Measurements from ENCODE around the gene LHFPL3.
A peak's percentile ranks its signal among the peaks of the same experiment; 100 is the strongest.

Gene LHFPL3

DNA sequence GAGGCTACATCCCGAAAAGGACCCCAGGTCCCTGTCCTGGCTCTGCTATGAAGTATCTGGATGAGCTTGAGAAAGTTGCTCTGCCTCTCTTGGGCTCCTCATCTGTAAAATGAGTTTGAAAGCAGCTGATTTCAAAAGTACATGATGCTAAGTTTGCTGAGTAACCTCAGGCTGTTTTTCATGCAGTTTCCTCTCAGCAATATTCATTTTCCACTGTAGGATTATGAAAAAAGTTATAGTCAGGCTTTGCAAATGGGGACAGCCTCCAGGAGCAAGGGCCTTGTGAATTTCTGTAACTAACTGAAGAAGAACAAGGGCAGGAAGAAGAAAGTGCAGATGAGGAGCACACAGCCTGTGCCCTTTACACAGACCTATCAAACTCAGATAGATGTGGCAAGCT is 518.3 kb downstream of the LHFPL3 start:
- no peak for DNase-seq (ENCODE audit: low read depth)

DNA sequence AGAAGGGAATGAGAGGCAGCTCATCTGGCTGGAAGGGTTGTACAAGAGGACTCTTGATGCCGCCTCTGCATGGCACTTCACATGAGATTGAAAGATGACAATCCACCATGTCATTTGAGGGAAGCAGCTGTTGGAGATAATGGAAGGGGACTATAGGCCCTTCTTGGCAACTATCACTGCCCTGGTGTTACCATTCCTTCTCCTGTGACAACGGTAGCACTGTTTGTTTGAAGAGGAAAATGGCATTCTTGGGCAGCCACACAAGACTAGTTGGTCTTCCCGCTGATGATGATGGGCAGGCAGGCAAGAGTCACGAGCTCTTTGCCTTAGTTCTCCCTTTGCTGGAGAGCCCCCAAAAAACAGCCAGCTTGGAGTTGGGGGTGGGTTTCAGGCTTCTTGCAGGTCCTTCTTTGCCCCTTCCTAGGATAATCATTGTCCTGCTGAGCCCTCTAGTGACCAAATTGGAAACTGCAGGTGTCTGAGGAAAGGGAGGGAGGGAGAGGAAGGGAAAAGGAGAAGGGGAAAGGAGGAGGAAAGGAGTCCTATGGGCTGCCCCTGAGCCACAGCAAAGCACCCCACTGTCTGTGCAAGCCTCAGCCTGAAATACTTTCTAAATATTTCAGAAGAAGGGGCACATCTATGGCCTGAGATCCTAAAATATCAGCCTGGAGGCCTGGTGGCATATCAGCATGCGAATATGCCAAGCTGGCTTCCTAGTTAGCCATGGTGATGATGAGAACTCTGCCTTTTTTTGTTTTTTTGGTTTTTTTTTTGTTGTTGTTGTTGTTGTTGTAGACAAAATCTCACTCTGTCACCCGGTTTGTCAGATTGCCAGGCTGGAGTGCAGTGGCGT is 520.0 kb downstream of the LHFPL3 start:
- peak; percentile 4 for DNase-seq (ENCODE audit: low read depth)

GRCh38 chr7:104850374-104850773 is 522.0 kb downstream of the LHFPL3 start:
- no peak for DNase-seq (ENCODE audit: low read depth)

- DNase-seq (ENCODE audit: low read depth): no peak
Observed at GRCh38 chr7:104851268-104851667, 522.9 kb downstream of the LHFPL3 start.

GRCh38 chr7:104852386-104852785 is 524.0 kb downstream of the LHFPL3 start:
- DNase-seq (ENCODE audit: low read depth): no peak

DNA sequence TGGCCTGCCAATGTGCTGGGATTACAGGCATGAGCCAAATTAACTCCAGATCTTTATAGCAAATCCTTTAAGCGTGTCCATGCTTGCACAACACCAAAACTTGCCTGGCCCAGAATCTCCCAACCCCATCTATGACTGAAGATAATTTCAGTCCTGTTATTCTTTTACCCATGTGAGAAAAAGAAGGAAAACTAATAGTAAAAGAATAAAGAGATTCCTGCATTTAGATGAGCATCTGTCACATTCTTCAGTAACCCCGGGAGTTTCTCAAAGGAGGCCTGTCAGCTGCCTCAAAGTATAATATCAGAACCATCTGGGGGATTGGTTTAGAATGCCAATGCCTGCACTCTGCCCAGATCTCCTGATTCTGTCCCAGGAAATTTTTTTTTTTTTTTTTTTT is 527.5 kb downstream of the LHFPL3 start:
- no peak for DNase-seq (ENCODE audit: low read depth)

- DNase-seq (ENCODE audit: low read depth): no peak
Observed at GRCh38 chr7:104857458-104858425, 529.3 kb downstream of the LHFPL3 start.

DNA sequence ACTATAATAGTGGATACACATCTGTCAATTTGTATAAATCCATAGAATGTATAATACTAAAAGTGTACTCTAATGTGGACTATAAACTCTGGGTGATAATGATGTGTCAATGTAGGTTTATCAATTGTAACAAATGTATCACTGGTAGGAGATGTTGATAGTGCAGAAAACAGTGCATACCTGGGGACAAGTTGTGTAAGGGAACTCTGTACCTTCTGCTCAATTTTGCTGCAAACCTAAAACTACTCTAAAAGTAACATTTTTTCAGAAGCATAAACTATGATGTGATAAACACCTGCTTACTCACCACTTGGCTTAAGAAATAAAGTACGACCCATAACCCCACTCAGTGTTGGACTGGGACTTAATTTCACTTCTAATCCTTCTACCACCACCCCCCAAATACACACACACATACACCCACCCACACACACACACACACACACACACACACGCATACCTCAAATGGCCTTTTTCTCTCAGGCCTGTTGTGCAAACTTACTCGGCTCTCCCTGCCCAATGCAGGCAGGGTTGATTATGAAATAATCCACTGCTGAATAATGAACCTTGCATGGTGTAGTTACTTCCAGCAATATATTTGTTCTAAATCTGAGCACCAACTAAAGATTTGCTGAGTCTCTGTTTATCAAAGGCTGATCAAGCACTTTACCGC is 531.5 kb downstream of the LHFPL3 start:
- DNase-seq (ENCODE audit: low read depth): no peak

GRCh38 chr7:104861729-104862390 is 533.5 kb downstream of the LHFPL3 start:
- DNase-seq (ENCODE audit: low read depth): no peak

DNA sequence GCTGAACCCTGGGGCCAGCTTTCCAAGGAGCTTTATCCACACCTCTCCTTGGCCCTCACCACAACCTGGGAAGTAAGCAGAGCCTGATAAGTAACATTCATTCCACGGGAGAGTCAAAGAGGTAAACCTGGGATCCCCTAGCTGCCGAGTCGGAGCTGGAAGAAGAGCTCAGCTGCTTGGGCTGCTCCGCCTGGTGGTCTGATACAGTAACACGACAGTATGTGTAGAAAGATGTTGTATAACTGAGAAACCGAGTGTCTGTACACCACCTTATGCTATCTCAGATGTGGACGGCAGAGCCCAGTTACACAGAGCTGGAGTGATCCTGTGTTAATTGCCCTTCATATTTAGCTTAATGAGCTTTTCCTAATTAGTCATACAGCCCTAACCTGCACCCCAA is 534.3 kb downstream of the LHFPL3 start:
- no peak for DNase-seq (ENCODE audit: low read depth)

GRCh38 chr7:104873401-104873800 is 545.0 kb downstream of the LHFPL3 start:
- no peak for DNase-seq (ENCODE audit: low read depth)

DNA sequence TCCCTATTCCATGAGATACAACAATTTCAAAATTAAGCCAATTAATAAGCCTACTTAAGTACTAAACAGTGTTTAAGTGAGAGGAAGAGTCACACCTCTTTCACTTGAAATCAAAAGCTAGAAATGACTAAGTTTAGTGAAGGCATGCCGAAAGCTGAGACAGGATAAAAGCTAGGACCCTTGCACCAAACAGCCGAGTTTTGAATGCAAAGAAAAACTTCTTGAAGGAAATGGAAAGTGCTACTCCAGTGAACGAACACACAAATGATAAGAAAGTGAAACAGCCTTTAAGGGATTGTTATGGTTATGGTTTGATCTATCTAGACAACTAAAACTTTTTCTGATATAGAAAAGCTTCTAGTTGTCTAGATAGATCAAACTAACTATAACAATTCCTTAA is 550.2 kb downstream of the LHFPL3 start:
- no peak for DNase-seq (ENCODE audit: low read depth)

GRCh38 chr7:104883248-104883717 is 554.9 kb downstream of the LHFPL3 start:
- no peak for DNase-seq (ENCODE audit: low read depth)

- peak; percentile 62 for DNase-seq (ENCODE audit: low read depth)
Observed at GRCh38 chr7:104883718-104884452, 555.5 kb downstream of the LHFPL3 start.

- no peak for DNase-seq (ENCODE audit: low read depth)
Observed at GRCh38 chr7:104886651-104887050, 558.2 kb downstream of the LHFPL3 start.

DNA sequence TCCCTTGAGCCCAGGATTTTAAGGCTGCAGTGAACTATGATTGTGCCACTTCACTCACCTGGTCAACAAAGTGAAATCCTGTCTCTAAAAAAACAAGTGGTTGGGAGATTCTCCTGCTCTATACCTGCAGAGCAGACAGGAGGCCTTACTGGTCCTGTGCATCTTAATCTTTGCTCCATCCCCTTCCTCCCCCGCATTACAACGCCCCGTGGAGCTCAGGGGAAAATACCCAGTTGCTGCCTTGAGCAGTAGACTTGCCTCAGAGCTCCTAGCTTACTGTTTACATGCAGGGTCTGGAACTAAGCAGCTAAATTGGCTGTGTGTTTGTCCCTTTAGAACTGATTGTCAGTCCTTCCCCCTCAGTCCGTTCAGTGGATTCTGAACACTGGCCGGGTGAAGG is 561.8 kb downstream of the LHFPL3 start:
- no peak for DNase-seq (ENCODE audit: low read depth)

DNA sequence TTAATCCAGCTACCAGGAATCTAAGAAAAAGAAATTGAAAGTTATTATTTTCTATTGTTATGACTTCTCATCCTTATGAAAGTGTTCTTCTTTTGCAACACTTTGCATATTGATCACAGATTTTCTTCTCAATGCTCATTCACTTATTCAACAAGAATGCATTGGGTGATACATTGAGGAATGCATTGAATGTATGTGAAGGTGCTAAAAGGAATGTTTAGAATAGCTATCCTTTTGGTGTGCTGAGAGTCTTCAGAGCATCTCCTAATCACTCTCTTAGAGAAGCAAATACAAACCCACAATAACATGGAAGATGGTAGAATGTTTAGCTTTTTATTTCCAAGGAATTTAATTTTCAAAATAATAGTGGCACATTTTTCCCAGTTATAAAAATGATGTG is 563.5 kb downstream of the LHFPL3 start:
- no peak for DNase-seq (ENCODE audit: low read depth)

DNA sequence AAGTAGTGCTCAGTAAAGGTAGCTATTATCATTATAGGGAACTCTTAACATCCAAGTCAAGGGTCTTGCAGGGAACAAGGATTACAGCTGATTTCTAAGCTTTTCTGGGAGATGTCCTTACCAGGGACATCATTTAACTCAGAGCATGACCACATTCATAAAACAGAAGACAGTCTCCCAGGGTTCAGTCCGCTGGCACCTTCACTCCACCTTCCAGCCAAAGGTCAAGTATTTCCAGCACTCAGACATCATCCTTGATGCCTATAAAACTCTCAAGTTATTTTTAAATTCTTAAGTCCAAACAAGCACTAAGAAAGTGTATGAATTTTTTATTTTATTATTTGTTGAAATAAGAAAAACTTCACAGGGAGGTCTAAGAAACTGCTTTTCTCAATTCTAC is 565.9 kb downstream of the LHFPL3 start:
- DNase-seq (ENCODE audit: low read depth): no peak

GRCh38 chr7:104894726-104895521 is 566.5 kb downstream of the LHFPL3 start:
- no peak for DNase-seq (ENCODE audit: low read depth)

All from stimulated activated CD8-positive, alpha-beta memory T cell treated with anti-CD3 and anti-CD28 coated beads, Interleukin-12 subunit alpha, Interleukin-12 subunit beta, amount 100 ng/mL, for 1 hour (primary cell).